Measurements from ENCODE around the gene PYHIN1.

Gene PYHIN1

DNA sequence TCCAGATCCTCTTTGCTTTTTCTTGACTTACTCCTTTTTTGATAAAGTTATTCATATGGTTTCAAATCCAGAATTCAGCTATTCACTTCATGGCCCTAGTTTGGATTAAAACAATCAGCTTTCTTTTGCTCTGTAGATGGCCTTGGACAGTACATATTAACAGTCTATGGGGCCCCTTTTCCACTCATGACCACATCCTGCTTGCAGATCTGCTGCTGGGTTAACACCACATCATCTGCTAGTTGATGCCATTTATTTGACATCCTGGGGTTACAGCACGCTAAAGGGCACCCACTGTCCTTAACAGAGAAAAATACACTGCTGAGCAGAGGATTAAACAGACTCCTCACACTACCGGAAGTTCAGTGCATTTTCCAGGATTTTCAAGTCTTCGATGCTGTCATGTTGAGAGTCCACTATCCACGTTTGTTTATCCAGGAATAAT is 77.4 kb downstream of the PYHIN1 start:
- TF ChIP-seq FOXP2 (optimal IDR thresholded peaks at IDR 0.05; ENCODE audit: borderline replicate concordance, extremely low read depth, extremely low read length, insufficient read depth) (no peak), TAF1 (IDR thresholded peaks at IDR 0.05; ENCODE audit: borderline replicate concordance, insufficient read depth, low read length) (0 out of 2 replicates have a peak, but pooled peaks have one; percentile 2)

DNA sequence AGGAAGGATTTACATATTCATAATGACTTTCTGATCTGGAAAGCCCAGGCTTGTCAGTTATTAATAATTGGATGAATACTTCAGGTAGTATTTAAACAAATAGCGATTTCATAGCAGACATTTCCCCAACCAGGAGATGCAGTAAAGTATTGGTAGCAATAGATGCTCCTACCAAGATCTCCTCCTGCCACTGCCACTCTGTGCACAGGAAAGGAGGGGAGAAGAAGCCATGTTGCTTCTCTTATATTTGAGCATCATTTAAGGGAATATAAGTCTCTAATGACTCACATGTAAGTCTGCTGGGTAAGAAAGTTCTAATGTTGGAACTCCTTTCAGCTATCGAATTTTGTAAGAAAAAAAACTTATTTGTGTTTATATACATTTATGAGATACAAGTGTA is 77.9 kb downstream of the PYHIN1 start:
- TF ChIP-seq, protein P1, sequence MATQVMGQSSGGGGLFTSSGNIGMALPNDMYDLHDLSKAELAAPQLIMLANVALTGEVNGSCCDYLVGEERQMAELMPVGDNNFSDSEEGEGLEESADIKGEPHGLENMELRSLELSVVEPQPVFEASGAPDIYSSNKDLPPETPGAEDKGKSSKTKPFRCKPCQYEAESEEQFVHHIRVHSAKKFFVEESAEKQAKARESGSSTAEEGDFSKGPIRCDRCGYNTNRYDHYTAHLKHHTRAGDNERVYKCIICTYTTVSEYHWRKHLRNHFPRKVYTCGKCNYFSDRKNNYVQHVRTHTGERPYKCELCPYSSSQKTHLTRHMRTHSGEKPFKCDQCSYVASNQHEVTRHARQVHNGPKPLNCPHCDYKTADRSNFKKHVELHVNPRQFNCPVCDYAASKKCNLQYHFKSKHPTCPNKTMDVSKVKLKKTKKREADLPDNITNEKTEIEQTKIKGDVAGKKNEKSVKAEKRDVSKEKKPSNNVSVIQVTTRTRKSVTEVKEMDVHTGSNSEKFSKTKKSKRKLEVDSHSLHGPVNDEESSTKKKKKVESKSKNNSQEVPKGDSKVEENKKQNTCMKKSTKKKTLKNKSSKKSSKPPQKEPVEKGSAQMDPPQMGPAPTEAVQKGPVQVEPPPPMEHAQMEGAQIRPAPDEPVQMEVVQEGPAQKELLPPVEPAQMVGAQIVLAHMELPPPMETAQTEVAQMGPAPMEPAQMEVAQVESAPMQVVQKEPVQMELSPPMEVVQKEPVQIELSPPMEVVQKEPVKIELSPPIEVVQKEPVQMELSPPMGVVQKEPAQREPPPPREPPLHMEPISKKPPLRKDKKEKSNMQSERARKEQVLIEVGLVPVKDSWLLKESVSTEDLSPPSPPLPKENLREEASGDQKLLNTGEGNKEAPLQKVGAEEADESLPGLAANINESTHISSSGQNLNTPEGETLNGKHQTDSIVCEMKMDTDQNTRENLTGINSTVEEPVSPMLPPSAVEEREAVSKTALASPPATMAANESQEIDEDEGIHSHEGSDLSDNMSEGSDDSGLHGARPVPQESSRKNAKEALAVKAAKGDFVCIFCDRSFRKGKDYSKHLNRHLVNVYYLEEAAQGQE (IDR thresholded peaks at IDR 0.05; ENCODE audit: insufficient read depth in 1 of 2, low read depth in 2 of 2, low read length in 2 of 2) = no peak
- TF ChIP-seq POLR2AphosphoS5 (IDR thresholded peaks at IDR 0.05; ENCODE audit: low read depth, low read length) (no peak), FOXP2 (optimal IDR thresholded peaks at IDR 0.05; ENCODE audit: borderline replicate concordance, extremely low read depth, extremely low read length, insufficient read depth) (no peak), TAF1 (IDR thresholded peaks at IDR 0.05; ENCODE audit: borderline replicate concordance, insufficient read depth, low read length) (no peak), SIN3A (IDR thresholded peaks at IDR 0.05; ENCODE audit: borderline replicate concordance, insufficient read depth, low read length) (no peak)

DNA sequence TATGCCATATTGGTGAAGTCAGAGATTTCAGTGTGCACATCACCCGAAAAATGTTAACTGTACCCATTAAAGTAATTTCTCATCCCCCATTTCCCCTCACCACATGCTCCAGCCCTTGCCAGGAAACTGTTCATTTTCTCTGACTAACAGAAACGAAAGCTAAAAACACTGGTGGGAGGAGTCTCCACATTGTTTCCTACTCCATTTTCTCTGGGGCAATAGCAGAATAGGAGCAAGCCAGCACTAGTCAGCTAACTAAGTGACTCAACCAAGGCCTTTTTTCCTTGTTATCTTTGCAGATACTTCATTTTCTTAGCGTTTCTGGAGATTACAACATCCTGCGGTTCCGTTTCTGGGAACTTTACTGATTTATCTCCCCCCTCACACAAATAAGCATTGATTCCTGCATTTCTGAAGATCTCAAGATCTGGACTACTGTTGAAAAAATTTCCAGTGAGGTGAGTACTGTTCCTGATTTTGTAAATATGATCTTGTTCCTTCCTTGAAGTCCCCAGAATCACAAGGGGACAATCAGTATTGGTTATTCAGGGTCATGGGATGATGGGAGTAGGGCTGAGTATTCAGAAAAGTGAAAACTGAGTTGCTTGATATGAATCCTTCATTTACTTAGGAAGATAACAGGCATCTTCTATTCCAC is 78.5 kb downstream of the PYHIN1 start, which contains the start of gene IFI16:
Gene IFI16, plus strand, starts transcription at position 204 of the 658 bp plus-strand sequence. CDS start 4,774 bp downstream, outside the sequence.
- peak; percentile 67; the same call in 1 of the 2 replicates for TF ChIP-seq SIN3A (IDR thresholded peaks at IDR 0.05; ENCODE audit: borderline replicate concordance, insufficient read depth, low read length)
- peak; percentile 64 for TF ChIP-seq POLR2AphosphoS5 (IDR thresholded peaks at IDR 0.05; ENCODE audit: low read depth, low read length)
- TF ChIP-seq FOXP2 (optimal IDR thresholded peaks at IDR 0.05; ENCODE audit: borderline replicate concordance, extremely low read depth, extremely low read length, insufficient read depth) = no peak
- TF ChIP-seq, protein P1 (IDR thresholded peaks at IDR 0.05; ENCODE audit: insufficient read depth in 1 of 2, low read depth in 2 of 2, low read length in 2 of 2) = peak in 1 of 2 experiments; percentile 54; a peak in 1 of 4 replicates
- peak; percentile 75; the same call in 1 of the 2 replicates for TF ChIP-seq TAF1 (IDR thresholded peaks at IDR 0.05; ENCODE audit: borderline replicate concordance, insufficient read depth, low read length)

- TF ChIP-seq, protein P1 (IDR thresholded peaks at IDR 0.05; ENCODE audit: insufficient read depth in 1 of 2, low read depth in 2 of 2, low read length in 2 of 2) = no peak
- TF ChIP-seq POLR2AphosphoS5 (IDR thresholded peaks at IDR 0.05; ENCODE audit: low read depth, low read length) = no peak
Measured at GRCh38 chr1:159010391-159010790, 79.0 kb downstream of the PYHIN1 start.

- no peak for TF ChIP-seq TAF1 (IDR thresholded peaks at IDR 0.05; ENCODE audit: borderline replicate concordance, insufficient read depth, low read length)
- no peak for TF ChIP-seq FOXP2 (optimal IDR thresholded peaks at IDR 0.05; ENCODE audit: borderline replicate concordance, extremely low read depth, extremely low read length, insufficient read depth)
- TF ChIP-seq, protein P1 (IDR thresholded peaks at IDR 0.05; ENCODE audit: insufficient read depth in 1 of 2, low read depth in 2 of 2, low read length in 2 of 2) = no peak
- no peak for TF ChIP-seq SIN3A (IDR thresholded peaks at IDR 0.05; ENCODE audit: borderline replicate concordance, insufficient read depth, low read length)
- TF ChIP-seq POLR2AphosphoS5 (IDR thresholded peaks at IDR 0.05; ENCODE audit: low read depth, low read length) = no peak
Measured at GRCh38 chr1:159011751-159012150, 80.4 kb downstream of the PYHIN1 start.

Measured in PFSK-1 (cell line).